Occipital lobe (tissue), 2 donors: ENCODE results near the gene IL20RA. TPM values are rescaled to one million over a fixed set of nuclear protein-coding genes. Genes with fewer than 3 reads are reported as not detected.
"Not testable (repeated sequence)": the region's sequence is repeated elsewhere in the genome, so short reads cannot be mapped to it uniquely, and the experiment has no call there.

Source experiments
- DNase-seq: peaks from one replicate; lab custom pipeline; 2025; lab: John Stamatoyannopoulos, UW
- total RNA-seq: library from RNA; depleted of rRNA; stranded (reverse); fragments of >200 nt; gene quantifications from one replicate; pipeline ENCODE4 v1.2.3, GENCODE V29; 2014

Gene IL20RA
- total RNA-seq, 1 donor from 2014 or later, result 0.16 TPM

DNA sequence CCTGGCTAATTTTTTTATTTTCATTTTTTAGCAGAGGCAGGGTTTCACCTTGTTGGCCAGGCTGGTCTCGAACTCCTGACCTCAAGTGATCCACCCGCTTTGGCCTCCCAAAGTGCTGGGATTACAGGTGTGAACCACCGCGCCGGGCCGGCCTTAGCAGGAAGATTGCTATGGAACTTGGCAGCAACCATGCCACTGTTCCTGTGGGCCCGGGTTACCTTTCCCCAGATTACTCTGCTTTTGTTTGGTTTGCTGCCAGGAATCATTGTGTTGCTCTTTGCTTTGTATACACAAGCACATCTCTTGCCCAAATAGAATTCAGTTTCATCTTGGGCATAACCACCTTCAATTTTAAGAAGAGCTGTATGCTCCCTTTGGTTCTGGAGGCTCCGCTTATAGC, 71.0 kb downstream of the IL20RA start:
- not testable (repeated sequence) for DNase-seq

DNA sequence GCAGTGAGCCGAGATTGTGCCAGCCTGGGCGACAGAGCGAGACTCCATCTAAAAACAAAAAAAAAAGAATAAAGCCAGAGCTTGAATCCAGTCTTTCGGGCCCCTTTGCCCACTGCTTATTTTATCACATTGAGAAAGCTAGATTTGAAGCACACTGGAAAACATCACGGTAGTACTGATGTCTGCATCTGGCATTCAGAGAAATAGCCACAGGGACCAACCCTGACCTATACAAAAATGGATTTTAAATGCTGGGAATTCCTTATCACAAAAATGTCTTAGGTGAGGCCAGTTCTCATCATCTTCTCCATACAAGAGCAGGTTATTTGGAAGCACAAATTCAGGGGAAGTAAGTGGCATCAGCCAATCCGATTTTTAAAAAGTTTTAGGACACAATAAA, 73.2 kb downstream of the IL20RA start:
- DNase-seq, result no peak

DNA sequence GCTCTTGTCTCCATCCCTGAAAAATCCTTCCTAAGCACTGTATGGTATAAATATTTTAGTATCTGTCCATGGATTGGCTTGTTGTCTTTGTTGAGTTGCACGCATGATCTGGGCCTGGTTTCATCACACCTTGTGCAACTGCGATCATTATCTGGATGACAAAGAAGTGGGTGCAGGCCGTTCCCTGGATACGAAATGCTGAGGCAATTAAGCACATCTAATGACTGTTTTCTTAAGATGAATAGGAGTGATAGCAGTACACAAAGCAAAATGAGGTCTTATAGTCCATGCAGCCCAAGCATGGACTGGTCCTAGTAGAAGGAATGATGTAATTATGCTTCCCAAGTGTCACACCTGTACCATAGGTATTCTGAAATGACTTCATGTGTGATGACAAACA, 74.8 kb downstream of the IL20RA start:
- no peak for DNase-seq

DNA sequence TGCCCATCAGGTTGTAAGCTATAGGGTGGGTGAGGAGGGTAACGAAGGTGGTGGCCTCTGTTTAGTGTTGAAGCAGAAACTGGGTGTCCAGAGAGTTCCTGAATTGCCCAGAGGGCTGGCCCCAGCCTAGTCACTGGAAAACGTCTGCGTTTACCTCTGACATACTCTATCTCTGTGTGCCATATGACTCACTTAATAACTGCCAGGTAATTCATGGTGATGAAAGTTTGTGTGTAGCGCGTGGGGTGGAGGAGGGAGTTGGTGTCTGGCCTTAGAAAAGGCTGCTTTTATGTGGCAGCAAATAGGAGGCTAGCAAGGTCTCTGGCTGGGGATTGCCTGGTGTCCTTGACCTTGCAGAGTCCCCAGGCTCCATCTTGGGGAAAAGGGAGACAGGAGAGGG, 75.3 kb downstream of the IL20RA start:
- no peak for DNase-seq

DNA sequence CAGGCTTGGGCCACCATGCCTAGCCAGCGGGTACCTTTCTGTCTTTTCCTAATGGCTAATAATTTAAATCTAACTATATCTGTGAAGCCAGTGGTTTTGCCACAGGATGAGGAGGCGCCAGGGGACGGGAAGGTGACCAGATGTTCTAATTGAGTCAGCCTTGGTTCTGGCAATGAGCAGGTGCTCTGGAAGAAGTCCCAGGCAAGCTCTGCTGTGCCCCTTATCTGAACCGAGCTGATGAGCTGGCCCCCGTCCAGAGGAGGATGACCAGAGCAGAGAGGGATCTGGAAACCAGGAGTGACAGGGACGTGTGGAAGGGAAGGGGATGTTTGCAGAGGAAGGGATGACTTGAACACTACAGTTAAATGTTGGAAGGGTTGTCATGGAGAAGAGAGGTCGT, 75.9 kb downstream of the IL20RA start:
- DNase-seq, result no peak

DNA sequence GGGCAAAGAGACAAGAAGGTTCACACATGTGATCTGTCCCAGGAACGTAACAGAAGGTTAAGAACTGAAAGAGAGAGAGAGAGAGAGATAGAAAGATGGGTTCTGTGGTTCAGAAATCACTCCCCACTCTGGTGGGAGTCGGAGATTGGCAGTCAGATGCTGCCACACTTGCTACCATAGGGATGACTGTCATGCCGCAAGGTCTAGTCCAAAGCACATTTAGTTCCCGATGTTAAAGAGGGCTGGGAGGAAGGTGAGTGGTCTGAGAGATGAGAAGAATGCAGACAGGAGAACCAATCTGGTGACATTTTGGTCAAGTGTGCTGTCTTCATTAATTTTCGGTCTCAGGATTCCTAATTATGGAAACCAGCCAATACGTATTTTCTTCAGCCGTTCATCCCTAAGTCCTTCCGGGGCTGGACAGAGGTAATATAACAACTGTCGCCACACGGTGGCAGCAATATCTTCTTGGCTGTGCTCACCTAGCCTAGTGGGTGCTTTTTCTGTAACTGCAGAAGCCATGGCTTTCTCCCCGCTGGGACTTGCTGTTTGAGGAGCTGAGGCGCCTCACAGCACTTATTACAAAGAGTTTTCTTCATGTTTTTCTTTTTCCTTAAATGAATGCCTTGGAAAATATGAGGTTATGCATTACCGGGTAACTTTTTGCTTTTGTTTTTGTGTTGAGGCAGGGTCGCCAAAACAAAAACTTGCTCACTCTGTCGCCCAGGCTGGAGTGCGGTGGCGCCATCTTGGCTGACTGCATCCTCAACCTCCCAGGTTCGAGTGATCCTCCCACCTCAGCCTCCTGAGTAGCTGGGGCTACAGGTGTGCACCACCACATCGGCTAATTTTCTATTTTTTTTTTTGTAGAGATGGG, 76.7 kb downstream of the IL20RA start:
- DNase-seq, result peak; percentile 11

DNA sequence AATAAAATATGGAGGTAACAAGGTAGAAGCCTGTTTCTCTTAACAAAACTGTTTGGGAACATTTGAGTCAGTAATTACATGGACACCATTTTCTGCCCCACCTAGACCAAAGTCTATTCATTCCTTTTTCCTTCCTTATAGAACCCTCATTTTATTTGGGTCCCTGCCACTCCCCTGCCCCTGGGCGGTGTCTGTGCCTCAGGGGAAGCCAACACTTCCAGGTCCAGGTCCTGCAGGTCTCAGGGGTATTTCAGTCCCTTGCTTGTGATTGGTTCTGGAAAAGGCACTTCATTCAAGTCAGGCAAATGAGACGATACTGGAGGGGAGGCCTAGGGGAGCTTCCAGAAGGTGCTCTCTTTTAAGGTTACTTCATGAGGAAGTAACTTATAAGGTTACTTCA, 80.4 kb downstream of the IL20RA start:
- DNase-seq, result no peak

DNA sequence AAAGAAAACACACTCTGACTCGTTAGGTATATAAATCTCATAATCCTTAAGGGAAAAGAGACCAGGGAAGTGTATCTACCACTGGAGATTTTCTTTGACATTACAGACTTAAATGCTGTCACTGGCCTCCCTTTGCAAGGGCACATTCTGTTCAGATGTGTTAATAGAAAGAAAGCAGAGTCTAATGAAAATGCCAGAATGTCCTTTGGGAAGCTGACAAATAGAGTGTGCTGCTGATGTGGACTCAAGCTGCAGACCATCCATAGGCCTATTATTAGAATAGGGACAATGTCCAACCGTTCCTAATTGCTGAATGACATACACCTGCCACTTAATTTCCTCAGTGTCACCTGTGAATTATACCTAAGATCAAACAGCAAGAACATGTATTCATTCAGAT, 81.5 kb downstream of the IL20RA start:
- DNase-seq, result no peak

DNA sequence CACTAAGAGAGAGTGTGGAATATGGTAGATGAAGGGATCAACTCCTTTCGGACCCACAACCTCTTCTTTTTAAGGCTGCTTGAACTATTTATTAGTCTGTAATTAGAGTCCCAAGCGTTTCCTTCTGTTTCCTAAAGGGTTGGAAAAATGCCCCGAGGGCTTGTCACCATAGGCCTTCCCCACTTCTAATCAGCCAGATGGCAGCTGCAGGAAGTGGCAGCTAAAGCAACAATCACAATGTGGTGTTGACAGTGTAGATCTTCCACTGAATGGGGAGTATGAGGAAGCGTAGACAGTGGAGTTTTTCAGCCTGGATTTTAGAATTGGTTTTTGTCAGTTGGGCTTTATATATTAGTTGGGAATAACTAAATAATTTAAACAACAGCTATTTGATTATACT, 82.1 kb downstream of the IL20RA start:
- no peak for DNase-seq

DNA sequence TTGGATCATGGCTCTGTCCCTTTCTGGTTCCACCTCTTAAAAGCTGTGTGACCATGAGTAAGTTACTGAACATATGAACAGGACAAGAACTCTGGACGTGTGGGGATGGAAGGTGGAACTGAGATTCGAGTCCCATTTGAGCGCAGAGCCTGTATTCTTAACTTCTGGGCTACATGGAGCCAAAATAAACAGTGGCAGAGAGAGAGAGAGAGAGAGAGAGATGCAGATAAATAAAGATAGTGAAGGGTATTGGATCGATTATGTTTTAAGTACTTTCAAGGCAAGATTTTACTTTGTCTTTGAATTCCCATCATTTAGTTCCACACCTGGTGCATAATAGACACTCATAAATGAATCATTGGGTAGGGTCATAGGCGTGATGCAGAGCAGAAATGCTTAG, 82.9 kb downstream of the IL20RA start:
- no peak for DNase-seq

DNA sequence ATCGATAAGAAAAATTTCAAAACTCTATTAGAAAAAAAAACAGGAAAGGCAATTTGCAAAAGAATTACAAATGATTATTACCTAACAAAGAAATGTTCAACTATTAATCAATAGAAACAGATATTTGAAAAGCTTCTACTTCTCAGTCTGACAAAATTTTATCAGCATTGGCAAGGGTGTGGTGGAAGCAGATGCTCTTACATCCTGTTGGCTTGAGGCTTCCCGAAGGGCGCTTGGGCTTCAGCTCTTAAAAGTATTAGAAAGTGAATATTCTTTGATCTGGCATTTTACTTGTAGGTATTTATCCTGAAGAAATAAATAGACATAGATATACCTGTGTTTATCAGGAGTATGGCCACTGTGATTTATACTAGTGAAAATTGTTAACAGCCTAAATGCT, 84.0 kb downstream of the IL20RA start:
- no peak for DNase-seq

DNA sequence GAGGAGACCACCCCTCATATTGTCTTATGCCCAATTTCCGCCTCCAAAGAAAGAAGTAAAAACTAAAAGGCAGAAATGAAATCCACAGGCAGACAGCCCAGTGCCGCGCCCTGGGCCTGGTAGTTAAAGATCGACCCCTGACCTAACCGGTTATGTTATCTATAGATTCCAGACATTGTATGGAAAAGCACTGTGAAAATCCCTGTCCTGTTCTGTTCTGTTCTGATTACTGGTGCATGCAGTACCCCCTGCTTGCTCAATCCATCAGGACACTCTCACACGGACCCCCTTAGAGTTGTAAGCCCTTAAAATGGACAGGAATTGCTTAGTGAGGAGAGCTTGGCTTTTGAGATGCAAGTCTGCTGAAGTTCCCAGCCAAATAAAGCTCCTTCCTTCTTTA, 84.8 kb downstream of the IL20RA start:
- DNase-seq, result not testable (repeated sequence)

DNA sequence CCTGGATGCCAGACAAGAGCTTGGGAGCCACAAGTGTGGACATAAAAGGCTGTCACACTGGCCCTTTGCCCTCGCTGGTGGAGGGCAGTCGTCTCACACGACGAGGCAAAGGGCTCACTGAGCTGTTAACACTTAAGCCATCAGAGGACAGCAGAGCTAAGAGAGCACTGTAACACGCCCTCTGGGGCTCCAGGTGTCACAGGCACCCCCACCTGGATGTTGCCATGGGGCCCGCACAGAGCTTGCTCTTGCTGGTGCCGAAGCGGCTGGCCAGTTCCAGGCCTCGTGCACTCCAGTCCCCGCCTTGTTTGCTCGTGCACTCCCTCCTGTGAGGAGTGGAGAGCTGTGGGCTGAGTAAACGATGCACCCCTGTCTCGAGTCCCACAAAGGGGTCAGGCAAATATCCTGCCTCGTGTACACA, 85.3 kb downstream of the IL20RA start:
- no peak for DNase-seq

DNA sequence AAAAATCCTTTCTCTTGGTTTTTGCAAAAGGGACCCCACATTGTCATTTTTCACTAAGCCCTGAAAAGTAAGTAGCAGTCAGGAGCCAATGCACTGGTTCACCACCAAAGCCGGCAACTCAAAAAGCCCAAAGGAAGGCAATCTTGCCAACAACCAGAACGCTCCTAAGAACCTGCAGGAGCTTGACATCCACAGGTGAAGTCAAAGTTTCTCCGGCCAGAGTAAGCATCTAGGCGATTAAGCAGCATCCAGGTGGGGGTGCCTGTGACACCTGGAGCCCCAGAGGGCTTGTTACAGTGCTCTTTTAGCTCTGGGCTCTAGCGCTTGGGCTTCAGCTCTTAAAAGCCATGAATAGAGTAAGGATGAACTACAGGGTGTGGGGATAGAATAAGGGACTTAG, 86.6 kb downstream of the IL20RA start:
- no peak for DNase-seq

DNA sequence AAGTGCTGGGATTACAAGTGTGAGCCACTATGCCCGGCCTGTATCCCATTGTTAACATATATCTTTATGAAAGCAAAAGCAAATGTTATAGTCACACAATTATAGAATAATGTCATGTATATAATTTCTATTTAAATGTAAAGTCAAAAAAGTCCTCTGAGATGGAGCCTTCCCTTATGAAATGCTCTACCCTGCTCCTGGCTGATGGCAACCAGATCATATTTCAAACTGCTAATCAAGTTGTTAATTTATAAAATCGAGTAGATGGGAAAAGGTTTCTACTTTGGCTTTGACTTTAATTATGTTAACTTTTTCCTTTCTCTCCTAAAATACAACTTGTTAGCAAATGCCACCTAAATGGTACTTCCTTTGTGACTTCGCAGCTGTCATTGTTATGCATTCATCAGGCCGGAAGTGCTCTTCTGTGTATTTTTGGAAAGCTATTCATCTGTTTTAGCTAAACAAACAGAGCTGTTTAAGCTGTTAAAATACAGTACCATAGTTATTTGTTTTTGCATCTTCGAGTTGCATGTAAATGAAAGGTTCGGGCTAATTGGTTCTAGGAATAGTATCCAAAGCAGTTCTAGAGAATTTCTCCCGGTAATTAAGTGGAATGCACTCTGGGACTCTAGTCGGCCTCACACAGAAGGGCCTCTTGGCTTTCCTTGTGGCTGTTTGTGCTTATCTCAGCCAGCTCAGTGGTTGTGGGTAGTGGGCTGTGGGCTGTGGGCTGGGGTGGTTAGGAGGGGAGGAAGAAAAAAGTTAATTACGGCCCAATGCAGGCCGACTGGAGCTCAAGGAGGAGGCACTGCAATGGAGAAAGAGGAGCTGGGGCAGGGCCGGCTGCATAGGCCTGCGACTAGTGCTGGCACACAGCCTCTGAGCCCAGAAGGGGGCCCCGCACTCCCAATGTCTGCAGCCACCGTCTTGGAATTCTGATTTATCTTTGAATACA, 87.9 kb downstream of the IL20RA start:
- no peak for DNase-seq

DNA sequence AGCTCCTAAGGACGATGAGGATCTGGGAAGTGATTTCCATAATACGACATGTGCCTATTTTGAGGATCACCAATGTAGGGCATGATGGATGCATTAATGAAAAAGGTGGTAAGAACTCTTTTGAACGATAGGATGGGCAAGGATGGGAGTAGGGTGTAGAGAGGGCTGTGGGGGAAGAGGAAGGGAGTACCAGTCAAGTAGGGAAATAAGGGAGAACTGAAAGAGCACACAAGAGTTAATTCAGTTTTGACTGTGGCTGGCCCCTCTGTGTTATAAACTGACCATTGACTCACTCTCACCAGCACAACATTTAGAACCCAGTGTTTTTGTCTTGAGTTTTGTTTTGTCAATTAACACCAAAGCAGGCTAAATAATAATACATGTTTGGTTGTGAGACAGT, 89.6 kb downstream of the IL20RA start:
- no peak for DNase-seq

DNA sequence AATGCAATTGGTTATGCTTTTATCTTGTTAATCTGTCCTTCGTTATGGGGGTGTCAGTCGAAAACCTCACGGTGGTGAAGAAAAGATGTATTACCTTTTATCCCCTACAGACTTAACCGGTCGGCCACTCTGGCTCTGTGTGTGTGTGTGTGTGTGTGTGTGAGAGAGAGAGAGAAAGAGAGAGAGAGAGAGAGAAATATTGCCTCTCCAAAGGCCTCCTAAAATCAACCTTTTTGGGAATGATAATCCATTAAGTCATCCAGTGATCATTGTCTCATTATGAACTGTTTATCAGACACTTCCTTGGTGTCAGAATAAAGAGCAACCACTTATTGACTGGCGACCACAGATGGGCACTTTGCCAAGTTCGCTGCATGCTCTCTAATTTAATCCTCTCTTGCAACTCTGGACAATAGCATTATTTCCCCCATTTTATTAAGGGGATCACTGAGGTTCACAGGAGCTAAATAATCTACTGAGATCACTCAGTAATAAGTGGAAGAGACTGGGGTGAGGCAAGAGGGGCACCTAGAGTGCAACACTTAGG, 92.0 kb downstream of the IL20RA start:
- DNase-seq, result no peak

DNA sequence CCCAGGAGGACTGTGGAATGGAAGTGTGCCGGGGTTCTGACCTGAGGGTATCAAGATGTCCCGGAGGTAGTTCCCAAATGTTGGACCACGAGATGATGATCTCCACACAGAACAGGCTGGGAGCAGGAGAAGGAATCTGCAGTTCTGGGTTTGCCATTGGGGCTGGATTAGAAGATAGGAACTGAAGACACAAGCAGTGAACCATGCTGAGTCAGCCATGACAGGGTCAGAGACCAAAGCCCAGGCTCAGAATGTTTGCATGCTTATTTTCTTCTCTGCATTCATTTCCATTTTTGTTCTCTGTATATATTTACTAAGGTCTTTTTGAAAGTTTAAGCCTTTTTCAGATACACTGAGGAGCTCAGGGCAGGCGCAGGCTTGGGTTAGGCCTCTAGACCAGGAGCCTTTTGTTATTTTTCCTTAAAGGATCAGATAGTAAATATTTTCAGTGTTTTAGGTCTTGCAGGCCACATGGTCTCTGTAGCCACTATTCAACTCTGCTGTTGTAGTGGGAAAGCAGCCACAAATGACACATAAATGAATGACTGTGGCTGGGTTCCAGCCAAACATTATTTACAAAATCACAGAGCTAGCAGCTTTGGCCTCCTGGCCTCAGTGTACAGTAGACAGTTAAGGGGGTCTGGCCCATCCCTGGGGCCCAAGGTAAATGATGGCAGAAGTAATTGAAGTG, 94.2 kb downstream of the IL20RA start:
- DNase-seq, result no peak
